ENCODE data around the gene PCLO.

DNA sequence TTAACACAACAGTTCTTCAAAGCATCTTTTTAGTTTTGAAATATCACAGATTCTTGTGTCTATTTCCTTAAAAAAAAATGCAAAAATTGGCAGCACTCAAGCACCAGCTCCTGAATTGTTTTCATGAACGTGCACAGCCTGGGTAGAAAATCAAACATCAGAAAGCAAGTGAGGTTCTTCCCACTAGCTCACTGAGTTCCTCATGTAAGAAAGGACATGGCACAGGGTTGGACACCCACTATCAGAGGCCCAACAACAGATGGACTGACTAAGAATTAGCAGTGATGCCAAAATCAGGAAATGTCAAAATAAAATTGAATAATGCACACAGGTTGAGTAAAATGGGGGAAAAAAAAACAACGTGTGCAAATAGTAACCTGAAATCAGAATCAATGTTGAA lies 146.8 kb downstream of the PCLO start:
- TF ChIP-seq CTCF (IDR thresholded peaks at IDR 0.05): no peak
- no peak for TF ChIP-seq ZFX (IDR thresholded peaks at IDR 0.05; ENCODE audit: borderline replicate concordance)
